Lower leg skin (tissue), 3 donors: ENCODE results near the gene ANKRD17.

ENCODE experiments used
- POLR2A ChIP-seq, 2 donors: fragments of 450-650 bp; IDR thresholded peaks; one replicate each; pipeline ENCODE4 v1.6.1; 2016 to 2017; ENCODE audit warnings: antibody characterized with exemption in 2 of 2, mild to moderate bottlenecking in 1 of 2, moderate library complexity in 1 of 2
- TF ChIP-seq, protein P1 (sequence below), 3 donors: fragments of 450-650 bp; IDR thresholded peaks; one replicate each; pipeline ENCODE4 v1.5.1; 2016; ENCODE audit warnings: antibody characterized with exemption in 3 of 3, mild to moderate bottlenecking in 3 of 3, moderate library complexity in 2 of 3

DNA sequence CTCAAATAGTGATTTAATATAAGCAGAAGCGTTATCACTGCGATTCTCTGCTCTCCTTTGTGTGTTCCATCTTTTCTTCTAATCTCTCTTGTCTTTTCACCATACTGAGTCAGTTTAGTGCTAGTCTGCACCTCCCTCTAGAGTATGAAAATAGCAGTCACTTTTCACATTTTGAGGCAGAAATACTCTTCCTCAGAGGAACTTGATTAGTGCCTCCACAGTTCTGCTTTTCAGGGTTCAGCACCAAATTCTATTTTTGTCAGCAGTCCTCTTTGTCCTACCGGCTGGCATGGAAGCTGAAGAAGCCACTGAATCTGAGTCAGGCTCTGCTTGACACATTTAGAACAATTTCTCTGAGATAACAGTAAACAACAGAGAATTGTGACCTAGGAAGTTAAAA, 49.7 kb upstream of the ANKRD17 start:
- TF ChIP-seq, protein P1, sequence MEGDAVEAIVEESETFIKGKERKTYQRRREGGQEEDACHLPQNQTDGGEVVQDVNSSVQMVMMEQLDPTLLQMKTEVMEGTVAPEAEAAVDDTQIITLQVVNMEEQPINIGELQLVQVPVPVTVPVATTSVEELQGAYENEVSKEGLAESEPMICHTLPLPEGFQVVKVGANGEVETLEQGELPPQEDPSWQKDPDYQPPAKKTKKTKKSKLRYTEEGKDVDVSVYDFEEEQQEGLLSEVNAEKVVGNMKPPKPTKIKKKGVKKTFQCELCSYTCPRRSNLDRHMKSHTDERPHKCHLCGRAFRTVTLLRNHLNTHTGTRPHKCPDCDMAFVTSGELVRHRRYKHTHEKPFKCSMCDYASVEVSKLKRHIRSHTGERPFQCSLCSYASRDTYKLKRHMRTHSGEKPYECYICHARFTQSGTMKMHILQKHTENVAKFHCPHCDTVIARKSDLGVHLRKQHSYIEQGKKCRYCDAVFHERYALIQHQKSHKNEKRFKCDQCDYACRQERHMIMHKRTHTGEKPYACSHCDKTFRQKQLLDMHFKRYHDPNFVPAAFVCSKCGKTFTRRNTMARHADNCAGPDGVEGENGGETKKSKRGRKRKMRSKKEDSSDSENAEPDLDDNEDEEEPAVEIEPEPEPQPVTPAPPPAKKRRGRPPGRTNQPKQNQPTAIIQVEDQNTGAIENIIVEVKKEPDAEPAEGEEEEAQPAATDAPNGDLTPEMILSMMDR (IDR thresholded peaks at IDR 0.05) = no peak
- TF ChIP-seq POLR2A (IDR thresholded peaks at IDR 0.05) = no peak
